Karpas-422 (cell line): ENCODE results near the gene LRRC10B. TPM values are rescaled to one million over a fixed set of nuclear protein-coding genes. Genes with fewer than 3 reads are reported as not detected.

Experiments
- DNase-seq: peaks from one replicate; pipeline ENCODE4 v3.0.0-alpha.2; 2015
- H2AFZ ChIP-seq: fragments of 200-600 bp; sonication (generic); 2 replicates; pipeline ENCODE4 v1.6.1; 2014; ENCODE audit warnings: antibody characterized with exemption, low read length, mixed read lengths
- H3K27ac ChIP-seq: fragments of 200-600 bp; sonication (generic); 2 replicates; pipeline ENCODE4 v1.5.1; 2014; ENCODE audit warnings: mild to moderate bottlenecking, low read length, moderate library complexity
- H3K27me3 ChIP-seq: fragments of 200-600 bp; sonication (generic); 2 replicates; pipeline ENCODE4 v1.6.1; 2014; ENCODE audit warnings: low read length, mixed read lengths
- H3K36me3 ChIP-seq: fragments of 200-600 bp; sonication (generic); 2 replicates; pipeline ENCODE4 v1.6.1; 2014; ENCODE audit warnings: low read length, mixed read lengths; ENCODE audit not compliant: insufficient read depth
- H3K4me1 ChIP-seq: fragments of 200-600 bp; sonication (generic); 2 replicates; pipeline ENCODE4 v1.6.1; 2014; ENCODE audit warnings: mild to moderate bottlenecking, low read length, mixed read lengths
- H3K4me2 ChIP-seq: fragments of 200-600 bp; sonication (generic); 2 replicates; pipeline ENCODE4 v1.6.1; 2014; ENCODE audit warnings: low read length, low read depth, mild to moderate bottlenecking; ENCODE audit not compliant: poor library complexity, severe bottlenecking
- H3K4me3 ChIP-seq: fragments of 200-600 bp; sonication (generic); 2 replicates; pipeline ENCODE4 v1.5.1; 2014; ENCODE audit warnings: mild to moderate bottlenecking, antibody characterized with exemption, low read length, mixed read lengths
- H3K79me2 ChIP-seq: fragments of 200-600 bp; sonication (generic); 2 replicates; pipeline ENCODE4 v1.6.1; 2014; ENCODE audit warnings: mild to moderate bottlenecking, low read length, mixed read lengths
- H3K9ac ChIP-seq: fragments of 200-600 bp; sonication (generic); 2 replicates; pipeline ENCODE4 v1.6.0; 2014; ENCODE audit warnings: low read length
- H3K9me2 ChIP-seq: fragments of 200-600 bp; sonication (generic), shearing (Covaris generic); replicated peaks from 2 replicates; pipeline ENCODE4 v1.6.0; 2014; ENCODE audit warnings: mild to moderate bottlenecking, low read length, moderate library complexity; ENCODE audit not compliant: insufficient read depth
- H3K9me3 ChIP-seq: fragments of 300-700, 200-600 bp; sonication (generic); 2 replicates; pipeline ENCODE4 v1.6.1; 2014; ENCODE audit warnings: low read length, mixed read lengths
- H4K20me1 ChIP-seq: fragments of 200-600 bp; sonication (generic); 2 replicates; pipeline ENCODE4 v1.6.1; 2014; ENCODE audit warnings: mild to moderate bottlenecking, antibody characterized with exemption, low read length, low read depth; ENCODE audit not compliant: insufficient read depth
- total RNA-seq: library from RNA; depleted of rRNA; stranded (reverse); fragments of >200 nt; shearing (Covaris generic); gene quantifications from 2 replicates; pipeline ENCODE4 v1.2.3, GENCODE V29; 2014; ENCODE audit warnings: low replicate concordance

Gene LRRC10B
- total RNA-seq, 1 experiment from 2014 or later: not detected

GRCh38 chr11:61489833-61490721, 18.5 kb upstream of the LRRC10B start:
- DNase-seq: no peak
- no peaks in the 10 kb centered on the region for H3K4me1 ChIP-seq
- H3K9ac ChIP-seq: no peak overlapping the region
- no peaks in the 10 kb centered on the region for H3K27me3 ChIP-seq
- no peaks in the 10 kb centered on the region for H3K36me3 ChIP-seq
- H3K4me3 ChIP-seq: no peak overlapping the region
- H3K9me3 ChIP-seq: no peaks in the 10 kb centered on the region
- no peak overlapping the region for H3K27ac ChIP-seq
- H4K20me1 ChIP-seq: no peaks in the 10 kb centered on the region
- H3K79me2 ChIP-seq: no peaks in the 10 kb centered on the region
- H3K4me2 ChIP-seq: no peak overlapping the region
- H2AFZ ChIP-seq: no peak overlapping the region
- H3K9me2 ChIP-seq: no peaks in the 10 kb centered on the region

DNA sequence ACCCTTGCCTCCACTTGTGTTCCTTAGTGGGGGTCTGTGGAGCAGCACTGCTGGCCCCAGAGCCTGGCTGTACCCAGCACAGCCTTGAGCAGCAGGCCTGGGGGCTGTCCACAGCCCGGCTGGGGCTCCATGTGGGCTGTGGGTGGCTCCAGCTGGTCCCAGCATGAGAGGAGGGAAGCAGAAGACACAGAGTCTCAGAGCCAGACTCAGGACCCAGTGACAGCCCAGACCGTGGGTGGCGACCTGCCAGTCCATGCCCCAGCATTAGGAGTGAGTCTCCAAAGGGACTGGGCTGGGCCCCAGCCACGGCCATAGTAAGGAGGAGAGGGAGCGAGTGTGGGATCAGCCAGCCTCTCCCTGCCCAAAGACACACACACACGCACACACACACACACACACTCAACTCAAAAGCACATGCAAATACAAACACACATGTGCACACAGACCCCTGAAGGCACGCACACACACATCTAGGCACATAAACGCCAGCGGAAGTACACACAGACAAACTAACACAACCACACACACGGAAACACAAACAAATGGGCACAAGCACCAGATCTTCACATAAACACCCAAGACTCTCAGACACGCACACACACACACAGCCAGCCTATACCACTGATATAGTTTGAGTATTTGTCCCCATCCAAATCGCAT, 16.7 kb upstream of the LRRC10B start:
- Histone ChIP-seq H3K9ac (no peak overlapping the region), H3K4me3 (no peak overlapping the region), H3K27ac (no peak overlapping the region), H3K4me1 (no peaks in the 10 kb centered on the region), H4K20me1 (no peaks in the 10 kb centered on the region), H3K27me3 (no peaks in the 10 kb centered on the region), H3K36me3 (no peaks in the 10 kb centered on the region), H2AFZ (no peak overlapping the region), H3K9me3 (no peaks in the 10 kb centered on the region), H3K9me2 (no peaks in the 10 kb centered on the region), H3K79me2 (no peaks in the 10 kb centered on the region), H3K4me2 (no peak overlapping the region)
- no peak for DNase-seq

GRCh38 chr11:61494381-61494961, 14.1 kb upstream of the LRRC10B start:
- no peak overlapping the region for H3K4me2 ChIP-seq
- no peak overlapping the region for H3K27ac ChIP-seq
- no peak overlapping the region for H3K9ac ChIP-seq
- H3K9me3 ChIP-seq: no peaks in the 10 kb centered on the region
- no peak for DNase-seq
- H3K4me3 ChIP-seq: no peak overlapping the region
- H3K79me2 ChIP-seq: no peaks in the 10 kb centered on the region
- no peaks in the 10 kb centered on the region for H3K36me3 ChIP-seq
- H4K20me1 ChIP-seq: no peaks in the 10 kb centered on the region
- no peak overlapping the region for H2AFZ ChIP-seq
- H3K9me2 ChIP-seq: no peaks in the 10 kb centered on the region
- peaks cover 15% of the 10 kb centered on the region for H3K4me1 ChIP-seq
- no peaks in the 10 kb centered on the region for H3K27me3 ChIP-seq

DNA sequence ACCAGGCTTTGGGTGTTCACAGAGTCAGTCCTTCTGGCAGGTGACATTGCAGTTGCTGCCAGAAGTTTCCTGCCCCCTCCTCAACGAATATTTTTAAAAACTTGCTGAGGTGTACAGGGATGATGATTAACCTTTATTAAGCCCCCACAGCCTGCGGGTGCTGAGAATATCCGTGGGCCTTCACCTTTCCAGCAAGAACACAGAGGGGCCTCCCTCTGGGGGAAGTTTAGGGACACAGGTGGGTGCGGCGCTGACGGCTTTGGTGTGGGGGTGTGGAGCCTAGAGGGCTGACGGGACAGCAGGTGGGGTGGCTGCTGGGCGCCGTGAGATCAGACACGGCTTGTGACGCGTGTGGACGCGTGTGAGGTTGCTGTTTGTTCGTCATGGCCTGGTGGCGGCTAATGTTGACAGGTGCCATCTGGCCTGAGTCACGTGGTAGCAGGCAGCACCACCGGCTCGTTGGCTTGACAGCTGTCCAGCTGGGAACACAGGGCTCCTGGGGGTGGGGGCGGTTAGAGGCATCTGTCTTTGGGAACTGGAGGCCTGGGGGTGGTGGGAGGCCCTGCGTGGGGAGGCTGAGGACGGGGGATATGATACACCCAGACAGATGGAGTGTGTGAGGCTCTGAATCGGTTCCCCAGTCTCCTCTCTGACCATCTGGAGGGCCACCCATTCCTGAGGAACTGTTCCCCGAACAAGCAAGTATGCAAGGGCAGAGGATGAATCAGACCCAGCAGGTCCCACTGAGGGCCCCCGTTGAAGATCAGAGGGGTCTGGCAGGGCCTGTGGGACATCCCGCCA, 12.5 kb upstream of the LRRC10B start:
- no peak overlapping the region for H2AFZ ChIP-seq
- no peaks in the 10 kb centered on the region for H3K27me3 ChIP-seq
- no peaks in the 10 kb centered on the region for H3K36me3 ChIP-seq
- H3K4me1 ChIP-seq: peaks cover 15% of the 10 kb centered on the region
- H4K20me1 ChIP-seq: no peaks in the 10 kb centered on the region
- no peak overlapping the region for H3K9ac ChIP-seq
- no peak overlapping the region for H3K4me2 ChIP-seq
- no peaks in the 10 kb centered on the region for H3K9me3 ChIP-seq
- H3K9me2 ChIP-seq: no peaks in the 10 kb centered on the region
- DNase-seq: no peak
- H3K4me3 ChIP-seq: no peak overlapping the region
- no peak overlapping the region for H3K27ac ChIP-seq
- H3K79me2 ChIP-seq: no peaks in the 10 kb centered on the region

DNA sequence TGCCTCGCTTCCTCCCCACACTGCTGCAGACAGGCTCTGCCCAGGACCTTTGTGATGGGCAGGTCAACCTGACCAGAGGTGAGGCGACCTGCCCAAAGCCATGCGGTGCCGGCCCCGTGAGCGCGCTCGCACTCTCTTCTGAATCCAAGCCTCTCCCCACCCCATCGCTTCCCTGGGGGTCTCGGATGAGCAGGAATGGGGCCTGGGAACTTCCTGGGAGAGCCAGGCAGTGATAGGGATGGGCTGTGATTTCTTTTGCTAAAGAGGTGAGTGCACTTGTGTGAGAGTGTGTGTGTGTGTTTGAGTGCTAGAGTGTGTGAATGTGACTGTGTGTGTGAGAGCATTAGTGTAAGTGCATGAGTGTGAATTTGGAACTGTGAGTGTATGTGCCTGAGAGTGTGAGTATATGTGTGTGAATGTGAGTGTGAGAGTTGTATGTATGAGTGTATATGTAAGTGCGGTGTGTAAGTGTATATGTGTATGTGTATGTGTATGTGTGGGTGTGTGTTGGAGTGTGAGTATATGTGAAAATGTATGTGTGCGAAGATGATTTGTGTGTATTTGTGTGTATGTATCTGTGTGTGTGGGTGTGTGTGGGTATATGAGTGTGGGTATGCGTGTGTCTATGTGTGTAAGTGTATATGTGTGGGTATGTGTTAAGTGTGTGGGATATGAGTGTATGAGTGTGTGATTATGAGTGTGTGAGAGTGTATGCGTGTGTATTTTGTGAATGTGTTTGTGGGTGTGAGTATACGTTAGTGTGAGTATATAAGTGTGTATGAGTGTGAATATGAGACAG, 11.7 kb upstream of the LRRC10B start:
- Histone ChIP-seq H3K4me1 (peaks cover 15% of the 10 kb centered on the region), H3K79me2 (no peaks in the 10 kb centered on the region), H3K27ac (no peak overlapping the region), H3K4me2 (no peak overlapping the region), H2AFZ (no peak overlapping the region), H3K9me3 (no peaks in the 10 kb centered on the region), H3K9me2 (no peaks in the 10 kb centered on the region), H3K27me3 (no peaks in the 10 kb centered on the region), H3K9ac (no peak overlapping the region), H3K4me3 (no peak overlapping the region), H3K36me3 (no peaks in the 10 kb centered on the region), H4K20me1 (no peaks in the 10 kb centered on the region)
- no peak for DNase-seq

DNA sequence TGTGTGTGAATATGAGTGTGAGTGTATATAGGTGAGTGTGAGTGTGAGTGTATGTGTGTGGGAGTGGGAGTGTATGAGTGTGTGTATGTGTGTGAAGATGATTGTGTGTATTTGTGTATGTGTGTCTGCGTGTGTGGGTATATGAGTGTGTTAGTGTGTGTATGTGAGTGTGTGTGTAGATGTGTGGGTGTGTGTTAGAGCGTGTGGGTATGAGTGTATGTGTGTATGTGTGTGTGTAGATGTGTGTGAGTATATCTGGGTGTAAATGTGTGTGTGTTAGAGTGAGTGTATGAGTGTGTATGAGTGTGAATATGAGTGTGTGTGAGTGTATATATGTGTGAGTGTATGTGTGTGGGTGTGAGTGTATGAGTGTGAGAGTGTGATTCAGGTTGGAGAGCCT, 11.1 kb upstream of the LRRC10B start:
- Histone ChIP-seq H3K9me2 (no peaks in the 10 kb centered on the region), H3K27me3 (no peaks in the 10 kb centered on the region), H3K27ac (no peak overlapping the region), H3K4me2 (peak overlapping the region; percentile 49), H4K20me1 (no peaks in the 10 kb centered on the region), H3K36me3 (no peaks in the 10 kb centered on the region), H2AFZ (no peak overlapping the region), H3K4me1 (peaks cover 15% of the 10 kb centered on the region), H3K9ac (no peak overlapping the region), H3K9me3 (no peaks in the 10 kb centered on the region), H3K79me2 (no peaks in the 10 kb centered on the region), H3K4me3 (peak overlapping the region; percentile 44; the same call in 1 of the 2 replicates)
- no peak for DNase-seq

GRCh38 chr11:61497876-61498275, 10.7 kb upstream of the LRRC10B start:
- Histone ChIP-seq H3K4me1 (peaks cover 15% of the 10 kb centered on the region), H3K27me3 (no peaks in the 10 kb centered on the region), H3K79me2 (no peaks in the 10 kb centered on the region), H4K20me1 (no peaks in the 10 kb centered on the region), H3K9me3 (no peaks in the 10 kb centered on the region), H3K36me3 (no peaks in the 10 kb centered on the region), H3K9ac (peak overlapping the region; percentile 52; the same call in 1 of the 2 replicates), H2AFZ (no peak overlapping the region), H3K9me2 (no peaks in the 10 kb centered on the region), H3K4me2 (peak overlapping the region; percentile 49), H3K27ac (no peak overlapping the region), H3K4me3 (peak overlapping the region; percentile 44; the same call in 1 of the 2 replicates)
- DNase-seq: no peak
